Breast epithelium (tissue), 3 donors: ENCODE results near the gene CCN6.

Source experiments
- POLR2AphosphoS5 ChIP-seq, 3 donors: sonication (generic); formaldehyde crosslinking; IDR thresholded peaks; one replicate each; pipeline ENCODE4 v1.6.1; 2017; ENCODE audit warnings: antibody characterized with exemption in 3 of 3
- TF ChIP-seq, protein P1 (sequence below), 3 donors: fragments of 450-650 bp; IDR thresholded peaks; one replicate each; pipeline ENCODE4 v1.5.1; 2016 to 2017; ENCODE audit warnings: antibody characterized with exemption in 3 of 3, mild to moderate bottlenecking in 3 of 3, moderate library complexity in 3 of 3

DNA sequence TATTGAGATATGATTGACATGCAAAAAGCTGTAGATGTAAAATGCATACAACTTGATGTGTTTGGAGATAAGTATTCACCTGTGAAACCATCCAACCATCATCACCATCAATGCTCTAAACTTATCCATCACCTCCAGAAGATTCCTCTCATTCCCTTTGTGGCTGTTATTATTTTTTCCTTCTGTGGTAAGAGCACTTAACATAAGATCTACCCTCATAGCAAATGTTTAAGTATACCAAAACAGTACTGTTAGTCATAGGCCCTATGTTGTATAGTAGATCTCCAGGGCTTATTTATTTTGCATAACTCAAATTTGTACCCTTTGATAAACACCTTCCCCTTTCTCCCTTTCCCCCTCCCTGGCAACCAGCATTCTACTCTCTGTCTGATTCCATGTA is 31.2 kb upstream of the CCN6 start:
- TF ChIP-seq, protein P1, sequence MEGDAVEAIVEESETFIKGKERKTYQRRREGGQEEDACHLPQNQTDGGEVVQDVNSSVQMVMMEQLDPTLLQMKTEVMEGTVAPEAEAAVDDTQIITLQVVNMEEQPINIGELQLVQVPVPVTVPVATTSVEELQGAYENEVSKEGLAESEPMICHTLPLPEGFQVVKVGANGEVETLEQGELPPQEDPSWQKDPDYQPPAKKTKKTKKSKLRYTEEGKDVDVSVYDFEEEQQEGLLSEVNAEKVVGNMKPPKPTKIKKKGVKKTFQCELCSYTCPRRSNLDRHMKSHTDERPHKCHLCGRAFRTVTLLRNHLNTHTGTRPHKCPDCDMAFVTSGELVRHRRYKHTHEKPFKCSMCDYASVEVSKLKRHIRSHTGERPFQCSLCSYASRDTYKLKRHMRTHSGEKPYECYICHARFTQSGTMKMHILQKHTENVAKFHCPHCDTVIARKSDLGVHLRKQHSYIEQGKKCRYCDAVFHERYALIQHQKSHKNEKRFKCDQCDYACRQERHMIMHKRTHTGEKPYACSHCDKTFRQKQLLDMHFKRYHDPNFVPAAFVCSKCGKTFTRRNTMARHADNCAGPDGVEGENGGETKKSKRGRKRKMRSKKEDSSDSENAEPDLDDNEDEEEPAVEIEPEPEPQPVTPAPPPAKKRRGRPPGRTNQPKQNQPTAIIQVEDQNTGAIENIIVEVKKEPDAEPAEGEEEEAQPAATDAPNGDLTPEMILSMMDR (IDR thresholded peaks at IDR 0.05): no peak
- no peak for TF ChIP-seq POLR2AphosphoS5 (IDR thresholded peaks at IDR 0.05)
